CD14-positive monocyte (primary cell): ENCODE measurements around the gene DLEC1. TPM values are rescaled to one million over a fixed set of nuclear protein-coding genes. Genes with fewer than 3 reads are reported as not detected.
"Not testable (repeated sequence)": the region's sequence is repeated elsewhere in the genome, so short reads cannot be mapped to it uniquely, and the experiment has no call there.

Experiments
- DNase-seq, 3 donors: peaks; one replicate each; pipeline ENCODE4 v3.0.0-alpha.2; 2011 to 2022
- H2AFZ ChIP-seq: 2 replicates; pipeline ENCODE4 v1.6.0; 2012; ENCODE audit warnings: mild to moderate bottlenecking, low read depth, low read length, inconsistent platforms; ENCODE audit not compliant: insufficient read depth, poor library complexity, severe bottlenecking
- H3K27ac ChIP-seq, 2 donors: 1 replicate in 1 of 2; 2 replicates in 1 of 2; pipeline ENCODE4 v1.5.1; 2012 to 2013; ENCODE audit warnings: low read length in 2 of 2, control low read depth in 1 of 2, inconsistent platforms in 1 of 2, low read depth in 1 of 2, mild to moderate bottlenecking in 1 of 2
- H3K27me3 ChIP-seq, 2 donors: one replicate each; pipeline versions ENCODE4 v1.6.0 to v1.6.1; 2011 to 2013; ENCODE audit warnings: low read length in 2 of 2; ENCODE audit not compliant: control insufficient read depth in 2 of 2, insufficient read depth in 2 of 2
- H3K36me3 ChIP-seq, 2 donors: replicated peaks in 1 of 2; 1 replicate in 1 of 2; 2 replicates in 1 of 2; pipeline versions ENCODE4 v1.5.1 to v1.6.1; 2012 to 2013; ENCODE audit warnings: low read length in 2 of 2, control low read depth in 1 of 2, inconsistent platforms in 1 of 2, mild to moderate bottlenecking in 1 of 2; ENCODE audit not compliant: insufficient read depth in 2 of 2, control insufficient read depth in 1 of 2
- H3K4me1 ChIP-seq, 2 donors: 1 replicate in 1 of 2; 2 replicates in 1 of 2; pipeline versions ENCODE4 v1.5.1 to v1.6.1; 2012 to 2013; ENCODE audit warnings: low read length in 2 of 2, control low read depth in 1 of 2, inconsistent platforms in 1 of 2, mild to moderate bottlenecking in 1 of 2, moderate library complexity in 1 of 2; ENCODE audit not compliant: insufficient read depth in 2 of 2, control insufficient read depth in 1 of 2
- H3K4me2 ChIP-seq: replicated peaks from 2 replicates; pipeline ENCODE3; 2012; ENCODE audit warnings: low read length, moderate library complexity, mild to moderate bottlenecking; ENCODE audit not compliant: poor library complexity, severe bottlenecking; ENCODE audit errors: extremely low read depth
- H3K4me3 ChIP-seq, 3 experiments: fragments of 200-600 bp in 1 of 3; sonication (generic) in 1 of 3; replicated peaks in 1 of 3; 1 replicate in 2 of 3; 2 replicates in 1 of 3; pipeline ENCODE4 v1.5.1; 2011 to 2013; ENCODE audit warnings: low read length in 3 of 3, mild to moderate bottlenecking in 3 of 3, control low read depth in 2 of 3, low read depth in 2 of 3, inconsistent platforms in 1 of 3, moderate library complexity in 1 of 3
- H3K79me2 ChIP-seq: 2 replicates; pipeline ENCODE4 v1.6.0; 2012; ENCODE audit warnings: mild to moderate bottlenecking, control low read depth, inconsistent platforms, low read length, moderate library complexity; ENCODE audit not compliant: insufficient read depth
- H3K9ac ChIP-seq: 2 replicates; pipeline ENCODE4 v1.6.0; 2017; ENCODE audit warnings: low read length, mild to moderate bottlenecking; ENCODE audit not compliant: insufficient read depth, poor library complexity, severe bottlenecking
- H3K9me3 ChIP-seq, 2 donors: replicated peaks in 1 of 2; 1 replicate in 1 of 2; 2 replicates in 1 of 2; pipeline versions ENCODE4 v1.5.1 to v1.6.1; 2012 to 2013; ENCODE audit warnings: low read length in 2 of 2, control low read depth in 1 of 2; ENCODE audit not compliant: control insufficient read depth in 1 of 2, insufficient read depth in 1 of 2
- H4K20me1 ChIP-seq: 2 replicates; pipeline ENCODE4 v1.6.0; 2012; ENCODE audit warnings: mild to moderate bottlenecking, low read length, control low read depth, moderate library complexity; ENCODE audit not compliant: insufficient read depth
- H3K27ac Mint-ChIP-seq, 7 donors: one replicate each; pipeline ENCODE4 v1.8.0; 2020; ENCODE audit warnings: mild to moderate bottlenecking in 7 of 7, mixed read lengths in 7 of 7, moderate library complexity in 6 of 7, inconsistent platforms in 2 of 7
- H3K27me3 Mint-ChIP-seq, 3 donors: one replicate each; pipeline ENCODE4 v1.8.0; 2021 to 2022; ENCODE audit warnings: low read depth in 3 of 3, mild to moderate bottlenecking in 3 of 3, mixed read lengths in 3 of 3, moderate library complexity in 3 of 3, inconsistent platforms in 1 of 3
- H3K36me3 Mint-ChIP-seq, 2 donors: one replicate each; pipeline ENCODE4 v1.8.0; 2020; ENCODE audit warnings: mixed read lengths in 2 of 2, inconsistent platforms in 1 of 2, mild to moderate bottlenecking in 1 of 2
- H3K4me1 Mint-ChIP-seq: one replicate; pipeline ENCODE4 v1.8.0; 2020; ENCODE audit warnings: mild to moderate bottlenecking, mixed read lengths
- H3K4me3 Mint-ChIP-seq, 2 donors: one replicate each; pipeline ENCODE4 v1.8.0; 2020; ENCODE audit warnings: mild to moderate bottlenecking in 2 of 2, mixed read lengths in 2 of 2, moderate library complexity in 1 of 2
- H3K9me3 Mint-ChIP-seq, 7 donors: one replicate each; pipeline ENCODE4 v1.8.0; 2020 to 2022; ENCODE audit warnings: mixed read lengths in 7 of 7, mild to moderate bottlenecking in 6 of 7, moderate library complexity in 6 of 7, inconsistent platforms in 2 of 7
- CTCF ChIP-seq: fragments of 200-600 bp; IDR thresholded peaks from one replicate; pipeline ENCODE4 v1.8.0; 2022; ENCODE audit warnings: antibody characterized with exemption, mild to moderate bottlenecking
- WGBS: methylation state at CpG from one replicate; pipeline ENCODE4 v1.1.5; 2013; ENCODE audit warnings: missing lambda C conversion rate; ENCODE audit not compliant: insufficient coverage; 5-methylcytosine and 5-hydroxymethylcytosine counted together
- intact Hi-C, 2 donors: fragments of 100-400 bp; cut with micrococcal nuclease; formaldehyde crosslinking; loops; one replicate each; pipeline versions ENCODE4 v1.15.0 to v1.15.1; 2023
- polyA plus RNA-seq, 3 donors: library from polyadenylated mRNA; depleted of rRNA in 1 of 3; unstranded in 2 of 3; stranded (reverse) in 1 of 3; fragments of 300-500 nt in 2 of 3; fragments of >200 nt in 1 of 3; fragmentation: Illumina TruSeq in 2 of 3; gene quantifications; 1 replicate in 2 of 3; 2 replicates in 1 of 3; pipeline ENCODE4 v1.2.3, GENCODE V29; 2012 to 2021

The DLEC1 gene
- polyA plus RNA-seq, 3 donors: 0.11 to 0.81 (median 0.14) TPM

- H4K20me1 ChIP-seq, H3K4me1 ChIP-seq, H3K27me3 ChIP-seq, H2AFZ ChIP-seq, H3K36me3 Mint-ChIP-seq, H3K4me2 ChIP-seq, H3K27ac ChIP-seq, H3K79me2 ChIP-seq, DNase-seq, intact Hi-C loops, H3K36me3 ChIP-seq, H3K4me3 Mint-ChIP-seq, H3K9me3 ChIP-seq, H3K9me3 Mint-ChIP-seq, H3K27ac Mint-ChIP-seq, H3K4me3 ChIP-seq, H3K27me3 Mint-ChIP-seq, H3K4me1 Mint-ChIP-seq, H3K9ac ChIP-seq: not testable (repeated sequence)
- WGBS: 97% methylated on average over 3 of the region's 9 CpGs
Observed at GRCh38 chr3:38053813-38054498, 14.9 kb downstream of the DLEC1 start.

DNA sequence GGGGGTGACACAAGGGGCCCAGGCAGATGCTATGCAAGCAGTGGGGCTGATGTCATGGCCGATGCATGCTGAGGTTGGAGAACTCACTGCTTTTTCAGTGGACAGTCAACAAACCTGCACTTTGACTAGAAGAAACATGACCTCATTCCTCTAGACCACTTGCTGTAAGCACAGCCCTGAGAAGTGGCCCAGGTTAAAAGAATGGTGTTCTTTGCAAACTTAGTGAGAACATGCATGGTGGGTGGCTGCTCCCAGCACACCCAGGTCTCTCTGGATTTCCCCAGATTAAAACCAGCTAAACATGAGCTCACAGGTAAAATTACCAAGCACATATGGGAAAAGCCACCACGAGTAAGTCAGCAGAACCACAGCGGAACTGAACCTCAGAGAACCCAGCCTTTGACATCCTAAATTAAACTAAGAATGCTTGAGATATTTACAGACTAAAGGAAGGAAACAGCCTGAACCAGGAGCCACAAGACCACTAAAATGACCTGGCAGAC lies 15.5 kb downstream of the DLEC1 start:
- H3K36me3 Mint-ChIP-seq: no peaks in the 10 kb centered on the region
- no peaks in the 10 kb centered on the region for H3K4me1 ChIP-seq
- 100% methylated on average over 1 of the region's 3 CpGs for WGBS
- H3K9me3 Mint-ChIP-seq: peaks cover 0 to 10% (median 4%) of the 10 kb centered on the region in 7 donors
- no peak overlapping the region for H3K27ac Mint-ChIP-seq
- DNase-seq: no peak
- no peaks in the 10 kb centered on the region for H3K79me2 ChIP-seq
- no peaks in the 10 kb centered on the region for H3K27me3 ChIP-seq
- no peak overlapping the region for H3K4me3 ChIP-seq
- no peak overlapping the region for H3K4me3 Mint-ChIP-seq
- H3K4me1 Mint-ChIP-seq: no peaks in the 10 kb centered on the region
- H3K27ac ChIP-seq: no peak overlapping the region
- no peak for TF ChIP-seq CTCF
- H2AFZ ChIP-seq: no peak overlapping the region
- peaks cover 1 to 7% (median 4%) of the 10 kb centered on the region in 3 donors for H3K27me3 Mint-ChIP-seq
- no peak overlapping the region for H3K9ac ChIP-seq
- no peaks in the 10 kb centered on the region for H3K36me3 ChIP-seq
- intact Hi-C loops: no loop called here
- H3K9me3 ChIP-seq: no peaks in the 10 kb centered on the region
- H3K4me2 ChIP-seq: no peak overlapping the region
- H4K20me1 ChIP-seq: no peaks in the 10 kb centered on the region
